SK-N-MC (cell line): ENCODE results near the gene RNF8.

Source experiments
- DNase-seq: peaks from one replicate; pipeline ENCODE4 v3.0.0-alpha.2; 2011; ENCODE audit warnings: low read depth, low spot score
- H3K27ac ChIP-seq: fragments of 200-600 bp; sonication (generic); 2 replicates; pipeline ENCODE4 v1.5.1; 2016; ENCODE audit warnings: mixed run types
- H3K36me3 ChIP-seq: fragments of 200-600 bp; sonication (generic); 2 replicates; pipeline ENCODE4 v1.6.1; 2017; ENCODE audit warnings: antibody characterized with exemption, low read length, mixed read lengths; ENCODE audit not compliant: insufficient read depth
- H3K4me3 ChIP-seq: fragments of 200-600 bp; sonication (generic); 2 replicates; pipeline ENCODE4 v1.5.1; 2016
- H3K9ac ChIP-seq: fragments of 200-600 bp; sonication (generic); 2 replicates; pipeline ENCODE4 v1.8.0; 2017; ENCODE audit warnings: mixed run types, mixed read lengths; ENCODE audit not compliant: insufficient read length
- H3K9me3 ChIP-seq: fragments of 200-600 bp; sonication (generic); 2 replicates; pipeline ENCODE4 v1.6.1; 2017; ENCODE audit warnings: low read depth, mild to moderate bottlenecking, antibody characterized with exemption, low read length, moderate library complexity, mixed read lengths
- EZH2 ChIP-seq: fragments of 200-600 bp; sonication (generic); IDR thresholded peaks from one replicate; pipeline ENCODE4 v1.6.1; 2017; ENCODE audit warnings: antibody characterized with exemption
- FOXP2 ChIP-seq: optimal IDR thresholded peaks from 2 replicates; pipeline ENCODE3; 2011; ENCODE audit warnings: mild to moderate bottlenecking, moderate library complexity; ENCODE audit not compliant: insufficient read depth; ENCODE audit errors: extremely low read length, control extremely low read depth
- POLR2AphosphoS5 ChIP-seq: IDR thresholded peaks from 2 replicates; pipeline ENCODE4 v1.6.1; 2012; ENCODE audit warnings: mild to moderate bottlenecking, low read depth, low read length, borderline replicate concordance

The RNF8 gene

GRCh38 chr6:37347177-37347576 is 6.6 kb upstream of the RNF8 start:
- Histone ChIP-seq H3K36me3 (no peaks in the 10 kb centered on the region), H3K9ac (no peak overlapping the region), H3K9me3 (no peaks in the 10 kb centered on the region), H3K27ac (no peak overlapping the region), H3K4me3 (no peak overlapping the region)
- DNase-seq, result no peak
- no peak for TF ChIP-seq EZH2
- no peak for TF ChIP-seq FOXP2
- TF ChIP-seq POLR2AphosphoS5, result no peak

GRCh38 chr6:37347670-37348111 is 6.1 kb upstream of the RNF8 start:
- no peaks in the 10 kb centered on the region for H3K36me3 ChIP-seq
- H3K9me3 ChIP-seq, result no peaks in the 10 kb centered on the region
- no peak overlapping the region for H3K9ac ChIP-seq
- TF ChIP-seq EZH2 (no peak), FOXP2 (no peak), POLR2AphosphoS5 (no peak)
- no peak for DNase-seq
- H3K4me3 ChIP-seq, result no peak overlapping the region
- H3K27ac ChIP-seq, result no peak overlapping the region

GRCh38 chr6:37351027-37351426 is 2.8 kb upstream of the RNF8 start:
- Histone ChIP-seq H3K9ac (no peak overlapping the region), H3K27ac (no peak overlapping the region), H3K9me3 (no peaks in the 10 kb centered on the region), H3K4me3 (no peak overlapping the region), H3K36me3 (no peaks in the 10 kb centered on the region)
- no peak for DNase-seq
- TF ChIP-seq EZH2 (no peak), POLR2AphosphoS5 (no peak), FOXP2 (no peak)

GRCh38 chr6:37352384-37352783 is 1.4 kb upstream of the RNF8 start:
- TF ChIP-seq POLR2AphosphoS5, result no peak
- no peak for TF ChIP-seq EZH2

GRCh38 chr6:37354526-37355384 is 972 bp downstream of the RNF8 start:
- H3K27ac ChIP-seq, result no peak overlapping the region
- DNase-seq, result no peak
- no peaks in the 10 kb centered on the region for H3K36me3 ChIP-seq
- H3K9ac ChIP-seq, result peak overlapping the region; percentile 86
- peak overlapping the region; percentile 99 for H3K4me3 ChIP-seq
- TF ChIP-seq EZH2, result no peak
- TF ChIP-seq FOXP2, result no peak
- TF ChIP-seq POLR2AphosphoS5, result no peak
- H3K9me3 ChIP-seq, result no peaks in the 10 kb centered on the region

More at GRCh38 chr6:37352384-37352783, 1.4 kb upstream of the RNF8 start:
- no peak for DNase-seq
- no peak overlapping the region for H3K4me3 ChIP-seq
- H3K9ac ChIP-seq, result no peak overlapping the region
- no peaks in the 10 kb centered on the region for H3K9me3 ChIP-seq
- H3K27ac ChIP-seq, result no peak overlapping the region
- H3K36me3 ChIP-seq, result no peaks in the 10 kb centered on the region

GRCh38 chr6:37357288-37357687 is 3.5 kb downstream of the RNF8 start:
- no peak for DNase-seq
- no peak overlapping the region for H3K4me3 ChIP-seq
- peaks cover 17% of the 10 kb centered on the region for H3K36me3 ChIP-seq
- H3K9me3 ChIP-seq, result no peaks in the 10 kb centered on the region
- no peak overlapping the region for H3K9ac ChIP-seq
- no peak overlapping the region for H3K27ac ChIP-seq
- TF ChIP-seq EZH2, result no peak
- TF ChIP-seq POLR2AphosphoS5, result no peak
- no peak for TF ChIP-seq FOXP2

GRCh38 chr6:37357860-37358259 is 4.1 kb downstream of the RNF8 start:
- DNase-seq, result no peak
- peaks cover 21% of the 10 kb centered on the region for H3K36me3 ChIP-seq
- H3K4me3 ChIP-seq, result no peak overlapping the region
- TF ChIP-seq EZH2 (no peak), FOXP2 (no peak), POLR2AphosphoS5 (no peak)
- H3K9me3 ChIP-seq, result no peaks in the 10 kb centered on the region
- H3K27ac ChIP-seq, result no peak overlapping the region
- H3K9ac ChIP-seq, result no peak overlapping the region

- H3K36me3 ChIP-seq, result peaks cover 28% of the 10 kb centered on the region
- no peaks in the 10 kb centered on the region for H3K9me3 ChIP-seq
- no peak for DNase-seq
- no peak overlapping the region for H3K4me3 ChIP-seq
- no peak overlapping the region for H3K27ac ChIP-seq
- H3K9ac ChIP-seq, result no peak overlapping the region
- TF ChIP-seq EZH2 (no peak), FOXP2 (no peak), POLR2AphosphoS5 (no peak)
Observed at GRCh38 chr6:37359039-37359438, 5.3 kb downstream of the RNF8 start.

GRCh38 chr6:37362101-37362828 is 8.5 kb downstream of the RNF8 start:
- H3K9ac ChIP-seq, result no peak overlapping the region
- H3K27ac ChIP-seq, result no peak overlapping the region
- H3K36me3 ChIP-seq, result peaks cover 28% of the 10 kb centered on the region
- no peak for DNase-seq
- TF ChIP-seq FOXP2 (no peak), POLR2AphosphoS5 (no peak), EZH2 (no peak)
- H3K4me3 ChIP-seq, result no peak overlapping the region
- H3K9me3 ChIP-seq, result no peaks in the 10 kb centered on the region
